Measurements from ENCODE around the gene APOA4.
"Not testable (repeated sequence)": the region's sequence is repeated elsewhere in the genome, so short reads cannot be mapped to it uniquely, and the experiment has no call there.

The APOA4 gene

DNA sequence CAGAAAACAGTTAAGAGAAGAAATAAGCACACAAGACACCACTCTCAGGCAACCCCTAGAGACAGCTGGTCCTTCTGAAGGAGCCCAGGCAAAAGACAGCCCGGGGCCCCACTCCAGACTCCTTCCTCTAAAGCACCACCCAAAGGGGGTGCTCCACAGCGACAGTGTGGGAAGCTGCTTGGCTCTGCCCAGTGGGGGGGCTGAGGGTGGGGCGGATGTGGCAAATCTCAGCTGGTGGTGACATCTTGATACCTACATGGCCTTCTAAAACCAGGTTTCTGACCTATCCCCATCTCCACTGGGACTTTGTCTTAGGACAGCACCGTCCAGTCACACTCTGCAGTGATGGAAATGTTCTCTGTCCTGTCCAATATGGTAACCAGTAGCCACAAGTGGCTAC, 24.5 kb upstream of the APOA4 start:
- no peak for DNase-seq

DNA sequence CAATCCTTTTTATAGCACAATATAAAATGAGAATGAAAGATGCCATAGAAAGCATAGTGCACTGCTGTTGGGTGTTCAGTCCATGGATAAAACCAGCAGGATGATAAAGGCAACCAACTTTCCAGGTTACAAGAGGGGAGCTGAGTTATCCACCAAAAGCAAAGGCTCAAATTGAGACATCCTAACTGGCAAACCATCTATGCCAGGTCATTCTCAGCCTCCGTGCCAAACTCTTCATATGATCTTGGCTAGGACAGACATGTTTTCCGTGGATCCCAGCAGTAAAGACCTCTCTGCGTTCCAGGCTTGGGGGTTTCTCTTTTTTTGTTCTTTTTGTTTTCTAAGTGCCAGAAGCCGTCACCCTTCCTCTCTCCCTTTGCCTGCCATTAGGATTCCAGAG, 21.6 kb upstream of the APOA4 start:
- DNase-seq: no peak

DNA sequence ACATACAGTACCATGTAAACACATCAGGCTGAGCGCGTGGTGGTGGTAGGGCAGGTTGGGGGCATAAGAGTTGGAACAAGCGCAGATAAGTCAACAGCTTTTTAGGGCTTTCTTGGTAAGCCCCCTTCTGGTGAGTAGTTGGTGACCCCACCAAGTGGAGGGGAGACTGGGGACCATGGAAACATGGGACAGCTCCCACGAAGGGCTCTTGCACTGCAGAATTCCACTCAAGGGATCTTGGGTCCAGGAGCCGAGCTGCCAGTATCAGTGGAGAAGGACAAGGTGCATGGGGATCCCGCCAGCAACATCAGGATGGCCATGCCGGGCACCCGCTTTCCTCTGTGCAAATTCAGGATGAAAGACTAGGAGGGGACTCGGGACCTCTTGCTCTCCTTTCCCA, 20.6 kb upstream of the APOA4 start:
- no peak for DNase-seq

DNA sequence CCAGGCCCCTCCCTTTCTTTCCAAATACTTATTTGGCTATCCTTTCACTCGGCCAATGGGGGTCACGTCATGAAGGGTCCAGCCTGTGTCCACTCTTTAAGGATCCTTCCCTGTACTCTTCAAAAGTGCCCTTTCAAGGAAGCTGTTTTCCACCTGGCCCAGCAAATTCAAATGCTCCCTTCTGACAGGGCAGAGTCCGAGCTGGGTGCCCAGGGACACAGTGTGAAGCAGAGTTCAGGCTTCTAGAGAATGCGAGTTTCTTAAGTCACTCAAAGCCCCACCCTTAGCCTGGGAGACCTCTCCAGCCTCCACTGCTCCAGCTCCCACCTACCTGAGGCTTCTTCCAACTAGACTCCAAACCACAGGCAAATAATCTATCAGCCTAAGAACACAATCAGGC, 19.8 kb upstream of the APOA4 start:
- DNase-seq: no peak

DNA sequence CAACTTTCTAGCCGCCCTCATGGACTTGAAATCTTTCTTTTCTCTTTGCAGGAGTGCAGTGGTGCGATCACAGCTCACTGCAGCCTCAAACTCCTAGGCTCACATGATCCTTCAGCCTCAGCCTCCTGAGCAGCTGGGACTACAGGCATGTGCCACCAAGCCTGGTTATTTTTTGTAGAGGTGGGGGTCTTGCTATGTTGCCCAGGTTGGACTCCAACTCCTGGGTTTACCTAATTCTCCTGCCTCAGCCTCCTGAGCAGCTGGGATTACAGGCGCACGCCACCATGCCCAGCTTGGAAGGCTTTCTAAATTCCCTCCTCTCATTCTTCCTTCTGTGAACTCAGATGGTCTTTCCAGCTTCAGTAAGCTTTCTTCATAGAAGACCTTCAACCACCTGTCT, 19.0 kb upstream of the APOA4 start:
- DNase-seq: no peak

DNA sequence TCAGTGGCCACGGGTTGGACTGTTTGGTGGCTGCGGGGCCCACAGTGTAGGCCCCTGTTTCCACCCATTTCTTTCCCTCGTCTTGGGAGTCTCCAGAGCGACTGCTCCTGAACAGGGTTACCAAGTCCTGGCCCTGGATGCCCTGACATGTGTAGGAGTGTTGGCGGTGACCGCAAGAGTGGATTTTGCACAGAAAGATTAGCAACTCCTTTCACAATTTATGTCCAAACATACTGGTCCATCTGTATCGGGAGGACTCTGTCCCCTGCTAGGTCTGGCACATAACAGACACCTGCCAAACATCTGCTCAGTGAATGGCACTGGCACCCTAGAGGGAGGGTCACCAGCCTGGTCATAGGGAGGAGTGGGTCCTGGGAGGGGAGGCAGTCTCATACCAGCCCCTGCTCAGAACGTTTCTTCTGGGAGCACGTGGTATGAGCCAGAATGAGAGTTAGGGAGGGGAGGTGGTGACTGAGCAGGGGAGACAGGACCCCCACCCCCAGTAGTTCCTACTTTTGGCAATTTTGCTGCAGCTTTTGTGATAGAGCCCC, 17.7 kb upstream of the APOA4 start:
- DNase-seq: no peak

DNA sequence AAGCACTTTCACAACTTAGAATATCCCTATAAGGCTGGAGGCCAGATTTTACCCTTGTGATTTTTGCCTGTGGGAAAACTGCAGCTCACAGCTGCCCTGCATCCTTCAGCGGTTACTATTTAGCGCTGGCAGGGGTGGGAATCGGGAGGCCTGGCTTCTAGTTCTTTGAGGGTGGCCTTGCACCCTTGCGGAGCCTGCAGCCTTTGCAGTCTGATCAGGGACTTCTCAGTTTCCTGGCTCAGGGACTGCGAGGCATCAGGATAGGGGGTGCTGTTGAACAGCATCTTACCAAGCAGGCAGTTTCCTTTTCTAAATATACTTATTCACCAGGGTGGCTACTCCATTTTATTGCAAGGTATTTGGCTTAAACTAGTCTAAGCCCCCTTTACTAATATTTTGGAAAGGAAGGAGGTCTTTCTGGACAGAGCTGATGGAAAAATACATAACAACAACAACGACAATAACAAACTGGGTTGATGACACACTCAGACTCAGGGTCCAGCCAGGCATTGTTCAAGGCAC, 17.2 kb upstream of the APOA4 start:
- peak; percentile 29 for DNase-seq

DNA sequence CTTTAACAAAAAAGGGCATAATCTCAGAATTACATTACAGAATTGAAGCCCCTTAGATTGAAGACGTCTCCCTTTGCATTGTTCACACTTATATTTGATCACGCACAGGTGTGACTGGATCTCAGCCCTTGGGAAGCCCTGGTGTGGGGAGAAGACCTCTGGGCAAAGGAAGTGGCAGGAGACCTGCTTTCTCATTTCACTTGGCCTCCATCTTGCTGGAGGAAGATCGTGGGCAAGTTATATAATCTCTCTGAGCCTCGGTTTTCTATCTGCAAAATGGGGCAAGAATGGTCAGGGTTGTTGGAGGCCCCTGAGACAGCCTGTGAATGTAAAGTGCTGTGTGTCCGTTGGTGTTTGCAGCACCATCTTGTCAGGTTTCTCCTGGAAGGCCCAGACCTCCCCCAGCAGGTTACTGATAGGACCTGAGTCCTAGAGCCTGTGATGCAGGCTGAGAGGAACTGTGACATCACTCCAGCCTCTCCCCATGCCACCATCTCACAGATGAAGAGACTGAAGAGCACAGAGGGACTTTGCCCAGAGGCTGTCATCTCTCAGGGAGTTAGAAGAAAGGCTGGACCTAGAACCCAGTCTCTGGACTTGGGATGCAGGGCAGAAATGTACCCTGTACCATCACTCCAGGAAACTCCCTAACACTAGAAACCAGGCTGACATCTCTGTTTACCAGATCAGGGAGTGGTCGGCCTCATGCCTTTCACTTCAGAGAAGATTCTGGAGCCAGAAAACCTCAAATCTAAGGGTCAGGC, 15.4 kb upstream of the APOA4 start:
- no peak for DNase-seq

DNA sequence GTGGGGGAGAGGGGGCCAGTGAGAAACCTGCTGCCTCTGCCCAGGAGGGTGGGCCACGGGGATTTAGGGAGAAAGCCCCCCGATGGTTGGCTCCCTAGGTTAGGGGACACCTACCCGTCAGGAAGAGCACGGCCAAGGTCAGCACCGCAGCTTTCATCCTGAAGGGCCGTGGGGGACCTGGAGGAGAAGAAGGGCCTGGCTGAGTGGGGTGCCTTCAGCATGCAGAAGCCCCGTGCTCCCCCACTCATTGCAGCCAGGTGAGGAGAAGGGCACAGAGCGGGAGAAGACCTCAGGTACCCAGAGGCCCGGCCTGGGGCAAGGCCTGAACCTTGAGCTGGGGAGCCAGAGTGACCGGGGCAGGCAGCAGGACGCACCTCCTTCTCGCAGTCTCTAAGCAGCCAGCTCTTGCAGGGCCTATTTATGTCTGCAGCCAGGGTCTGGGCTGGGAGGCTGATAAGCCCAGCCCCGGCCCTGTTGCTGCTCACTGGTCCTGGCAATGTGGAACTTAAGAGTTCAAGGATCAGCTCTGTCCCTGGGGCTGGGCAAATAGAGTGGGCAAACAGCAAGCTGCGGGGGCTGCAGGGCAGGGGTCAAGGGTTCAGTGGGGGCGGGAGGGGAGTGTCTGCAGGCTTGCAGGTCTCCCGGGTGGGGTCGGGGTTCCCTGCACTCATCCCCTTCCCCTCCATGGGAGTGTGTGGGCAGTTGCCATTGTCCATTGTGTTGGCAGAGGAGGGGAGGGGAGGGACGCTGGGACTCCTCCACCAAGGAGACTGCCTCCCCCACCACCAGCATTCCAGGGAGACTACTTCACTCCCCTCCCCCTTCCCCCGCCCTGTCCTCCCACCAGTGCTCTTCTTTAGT, 14.4 kb upstream of the APOA4 start, which contains the start of gene APOA1:
Gene APOA1 (minus strand): TSS at position 392 of the 861 bp plus-strand sequence. CDS start 235 bp downstream, at position 157.
- no peak for DNase-seq

DNA sequence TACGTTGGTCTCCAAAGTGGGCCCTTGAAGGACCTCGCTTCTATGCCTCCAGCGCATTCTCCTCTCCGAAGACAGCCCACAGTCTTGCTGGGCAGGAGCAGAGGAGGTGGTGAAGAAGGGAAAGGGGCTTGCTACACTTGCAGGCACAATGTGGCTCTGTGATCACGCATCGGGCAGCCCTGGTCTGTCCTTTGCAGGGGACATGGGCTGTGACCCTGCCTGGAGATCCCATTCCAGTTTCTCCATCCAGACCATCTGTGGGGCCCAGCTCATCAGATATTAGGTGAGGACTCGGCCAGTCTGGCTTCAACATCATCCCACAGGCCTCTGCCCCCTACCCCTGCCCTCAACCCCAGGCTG, 13.5 kb upstream of the APOA4 start:
- no peak for DNase-seq

DNA sequence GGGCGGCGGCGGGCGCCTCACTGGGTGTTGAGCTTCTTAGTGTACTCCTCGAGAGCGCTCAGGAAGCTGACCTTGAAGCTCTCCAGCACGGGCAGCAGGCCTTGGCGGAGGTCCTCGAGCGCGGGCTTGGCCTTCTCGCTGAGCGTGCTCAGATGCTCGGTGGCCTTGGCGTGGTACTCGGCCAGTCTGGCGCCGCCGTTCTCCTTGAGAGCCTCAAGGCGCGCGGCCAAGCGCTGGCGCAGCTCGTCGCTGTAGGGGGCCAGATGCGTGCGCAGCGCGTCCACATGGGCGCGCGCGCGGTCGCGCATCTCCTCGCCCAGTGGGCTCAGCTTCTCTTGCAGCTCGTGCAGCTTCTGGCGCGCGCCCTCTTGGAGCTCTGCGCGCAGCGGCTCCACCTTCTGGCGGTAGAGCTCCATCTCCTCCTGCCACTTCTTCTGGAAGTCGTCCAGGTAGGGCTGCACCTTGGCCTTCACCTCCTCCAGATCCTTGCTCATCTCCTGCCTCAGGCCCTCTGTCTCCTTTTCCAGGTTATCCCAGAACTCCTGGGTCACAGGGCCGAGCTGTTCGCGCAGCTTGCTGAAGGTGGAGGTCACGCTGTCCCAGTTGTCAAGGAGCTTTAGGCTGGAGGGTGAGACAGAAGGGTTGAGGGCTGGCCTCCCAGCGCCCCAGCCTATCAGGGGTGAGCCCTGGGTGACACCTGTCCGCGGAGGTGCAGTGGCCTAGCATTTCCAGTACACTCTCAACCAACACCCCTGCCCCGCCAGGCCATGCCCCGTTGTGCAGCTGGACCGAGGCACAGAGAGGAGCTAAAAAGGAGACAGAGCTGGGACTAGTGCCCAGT, 12.9 kb upstream of the APOA4 start:
- DNase-seq: peak; percentile 89

DNA sequence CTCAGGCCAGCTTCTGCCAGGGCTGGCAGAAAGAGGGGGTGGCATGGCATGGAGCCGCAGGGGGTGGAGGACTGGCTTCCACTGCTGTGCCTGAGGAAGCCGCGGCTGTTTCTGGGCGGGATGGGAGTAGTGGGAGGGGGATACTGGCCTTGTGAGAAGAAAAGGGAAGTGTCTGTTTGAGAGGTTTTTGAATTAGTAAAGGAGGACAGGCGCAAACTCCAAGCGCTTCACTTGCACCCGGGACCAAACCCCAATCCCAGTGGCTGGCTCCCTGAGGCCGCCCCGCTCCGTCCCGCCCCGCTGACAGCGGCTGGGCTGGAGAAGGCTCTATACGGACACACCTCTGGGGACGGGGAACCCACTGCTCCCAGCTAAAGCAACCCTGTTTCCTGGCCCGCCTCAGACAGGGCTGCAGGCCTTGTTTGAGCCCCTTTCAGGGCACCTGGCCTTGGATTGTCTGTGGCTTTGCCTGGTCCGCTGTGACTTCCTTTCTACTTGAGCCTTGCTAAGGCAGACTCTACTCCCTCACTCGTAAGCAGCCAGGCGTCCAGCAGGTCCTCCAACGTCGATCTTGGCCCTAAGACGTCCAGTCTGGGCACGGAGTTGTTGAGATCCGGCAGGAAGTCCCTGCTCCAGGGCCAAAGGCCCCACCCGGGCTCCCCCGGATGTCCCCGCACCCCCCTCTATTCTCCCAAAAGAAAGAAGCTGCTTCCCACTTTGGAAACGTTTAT, 12.1 kb upstream of the APOA4 start:
- peak; percentile 57 for DNase-seq

DNA sequence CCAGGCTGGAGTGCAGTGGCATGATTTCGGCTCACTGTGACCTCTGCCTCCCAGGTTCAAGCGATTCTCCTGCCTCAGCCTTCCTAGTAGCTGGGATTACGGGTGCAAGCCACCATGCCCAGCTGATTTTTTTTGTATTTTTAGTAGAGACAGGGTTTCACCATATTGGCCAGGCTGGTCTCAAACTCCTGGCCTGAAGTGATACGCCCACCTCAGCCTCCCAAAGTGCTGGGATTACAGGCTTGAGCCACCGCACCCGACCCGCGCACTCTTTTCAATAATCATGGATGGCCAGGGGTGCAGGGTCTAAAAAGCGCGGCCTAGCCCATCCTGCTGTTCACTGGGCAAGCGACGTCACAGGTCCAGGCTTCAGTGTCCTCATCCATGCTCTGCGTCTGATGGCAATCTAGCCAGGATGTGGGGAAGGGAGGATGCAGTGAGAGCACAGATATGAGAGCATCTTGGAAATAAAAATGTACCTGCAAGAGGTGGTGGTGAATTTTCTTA, 11.5 kb upstream of the APOA4 start:
- DNase-seq: not testable (repeated sequence)

DNA sequence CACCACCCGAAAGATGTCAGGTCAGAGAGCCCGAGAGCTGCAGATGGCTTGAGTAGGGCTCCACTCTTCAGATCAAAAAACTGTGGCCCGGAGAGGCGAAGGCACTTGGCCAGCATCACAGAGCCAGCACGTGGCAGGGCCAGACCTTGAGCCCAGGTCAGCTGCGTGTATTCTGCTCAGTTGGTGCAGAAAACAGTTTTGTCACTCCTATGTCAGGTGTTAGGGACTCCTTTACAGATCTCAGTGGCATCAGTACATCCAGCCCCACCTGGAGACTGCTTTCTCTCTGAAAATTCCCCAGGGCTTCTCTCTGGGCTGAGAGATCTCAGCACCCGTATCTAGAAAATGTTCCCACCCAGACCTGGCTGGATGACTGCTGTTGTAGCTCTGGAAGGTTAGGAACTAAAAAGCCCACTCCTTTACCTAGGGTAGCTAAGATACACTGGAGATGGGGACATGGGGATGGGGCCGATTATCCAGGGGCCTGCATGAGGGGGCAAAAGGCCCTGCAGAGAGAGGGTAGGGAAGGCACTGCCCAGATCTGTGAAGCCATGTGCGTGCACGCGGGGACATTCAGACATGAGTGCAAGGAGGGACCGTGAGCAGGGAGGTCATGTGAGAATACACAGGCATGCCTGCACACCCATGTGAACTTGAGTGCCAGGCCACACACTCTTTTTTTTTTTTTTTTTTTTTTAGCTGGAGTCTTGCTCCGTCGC, 10.9 kb upstream of the APOA4 start:
- DNase-seq: no peak

DNA sequence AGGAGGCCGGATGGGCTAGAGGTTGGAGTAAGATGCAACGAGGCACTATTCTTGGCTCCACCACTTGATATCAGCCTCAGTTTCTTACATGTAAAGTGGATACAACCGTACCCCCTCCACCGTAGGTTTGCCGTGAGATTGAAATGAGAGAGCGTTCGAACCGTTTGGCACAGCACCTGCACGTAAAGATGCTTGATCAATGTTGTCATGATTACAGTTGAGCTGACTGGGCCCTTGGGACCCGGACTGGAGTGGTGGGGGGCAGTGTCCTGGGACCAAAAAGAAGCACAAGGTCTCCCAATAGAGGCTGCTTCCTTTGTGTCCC, 10.3 kb upstream of the APOA4 start:
- no peak for DNase-seq

DNA sequence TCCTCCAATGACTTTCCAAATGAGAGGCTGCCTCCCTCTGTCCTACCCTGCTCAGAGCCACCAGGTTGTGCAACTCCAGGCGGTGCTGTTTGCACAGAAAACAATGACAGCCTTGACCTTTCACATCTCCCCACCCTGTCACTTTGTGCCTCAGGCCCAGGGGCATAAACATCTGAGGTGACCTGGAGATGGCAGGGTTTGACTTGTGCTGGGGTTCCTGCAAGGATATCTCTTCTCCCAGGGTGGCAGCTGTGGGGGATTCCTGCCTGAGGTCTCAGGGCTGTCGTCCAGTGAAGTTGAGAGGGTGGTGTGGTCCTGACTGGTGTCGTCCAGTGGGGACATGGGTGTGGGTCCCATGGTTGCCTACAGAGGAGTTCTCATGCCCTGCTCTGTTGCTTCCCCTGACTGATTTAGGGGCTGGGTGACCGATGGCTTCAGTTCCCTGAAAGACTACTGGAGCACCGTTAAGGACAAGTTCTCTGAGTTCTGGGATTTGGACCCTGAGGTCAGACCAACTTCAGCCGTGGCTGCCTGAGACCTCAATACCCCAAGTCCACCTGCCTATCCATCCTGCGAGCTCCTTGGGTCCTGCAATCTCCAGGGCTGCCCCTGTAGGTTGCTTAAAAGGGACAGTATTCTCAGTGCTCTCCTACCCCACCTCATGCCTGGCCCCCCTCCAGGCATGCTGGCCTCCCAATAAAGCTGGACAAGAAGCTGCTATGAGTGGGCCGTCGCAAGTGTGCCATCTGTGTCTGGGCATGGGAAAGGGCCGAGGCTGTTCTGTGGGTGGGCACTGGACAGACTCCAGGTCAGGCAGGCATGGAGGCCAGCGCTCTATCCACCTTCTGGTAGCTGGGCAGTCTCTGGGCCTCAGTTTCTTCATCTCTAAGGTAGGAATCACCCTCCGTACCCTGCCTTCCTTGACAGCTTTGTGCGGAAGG, 9.5 kb upstream of the APOA4 start:
- no peak for DNase-seq

DNA sequence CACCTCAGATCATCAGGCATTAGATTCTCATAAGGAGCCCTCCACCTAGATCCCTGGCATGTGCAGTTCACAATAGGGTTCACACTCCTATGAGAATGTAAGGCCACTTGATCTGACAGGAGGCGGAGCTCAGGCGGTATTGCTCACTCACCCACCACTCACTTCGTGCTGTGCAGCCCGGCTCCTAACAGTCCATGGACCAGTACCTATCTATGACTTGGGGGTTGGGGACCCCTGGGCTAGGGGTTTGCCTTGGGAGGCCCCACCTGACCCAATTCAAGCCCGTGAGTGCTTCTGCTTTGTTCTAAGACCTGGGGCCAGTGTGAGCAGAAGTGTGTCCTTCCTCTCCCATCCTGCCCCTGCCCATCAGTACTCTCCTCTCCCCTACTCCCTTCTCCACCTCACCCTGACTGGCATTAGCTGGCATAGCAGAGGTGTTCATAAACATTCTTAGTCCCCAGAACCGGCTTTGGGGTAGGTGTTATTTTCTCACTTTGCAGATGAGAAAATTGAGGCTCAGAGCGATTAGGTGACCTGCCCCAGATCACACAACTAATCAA, 8.8 kb upstream of the APOA4 start:
- DNase-seq: no peak

DNA sequence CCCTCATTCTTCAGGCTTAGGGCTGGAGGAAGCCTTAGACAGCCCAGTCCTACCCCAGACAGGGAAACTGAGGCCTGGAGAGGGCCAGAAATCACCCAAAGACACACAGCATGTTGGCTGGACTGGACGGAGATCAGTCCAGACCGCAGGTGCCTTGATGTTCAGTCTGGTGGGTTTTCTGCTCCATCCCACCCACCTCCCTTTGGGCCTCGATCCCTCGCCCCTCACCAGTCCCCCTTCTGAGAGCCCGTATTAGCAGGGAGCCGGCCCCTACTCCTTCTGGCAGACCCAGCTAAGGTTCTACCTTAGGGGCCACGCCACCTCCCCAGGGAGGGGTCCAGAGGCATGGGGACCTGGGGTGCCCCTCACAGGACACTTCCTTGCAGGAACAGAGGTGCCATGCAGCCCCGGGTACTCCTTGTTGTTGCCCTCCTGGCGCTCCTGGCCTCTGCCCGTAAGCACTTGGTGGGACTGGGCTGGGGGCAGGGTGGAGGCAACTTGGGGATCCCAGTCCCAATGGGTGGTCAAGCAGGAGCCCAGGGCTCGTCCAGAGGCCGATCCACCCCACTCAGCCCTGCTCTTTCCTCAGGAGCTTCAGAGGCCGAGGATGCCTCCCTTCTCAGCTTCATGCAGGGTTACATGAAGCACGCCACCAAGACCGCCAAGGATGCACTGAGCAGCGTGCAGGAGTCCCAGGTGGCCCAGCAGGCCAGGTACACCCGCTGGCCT, 7.2 kb upstream of the APOA4 start:
- DNase-seq: no peak
